ENCODE data around the gene SPEN. TPM values are rescaled to one million over a fixed set of nuclear protein-coding genes. Genes with fewer than 3 reads are reported as not detected.

The SPEN gene
- polyA plus RNA-seq, 1 donor from 2014 or later = 7.1 TPM

- Histone ChIP-seq H3K9me2 (ENCODE audit: insufficient read depth, low read length) (no peaks in the 10 kb centered on the region), H3K9me3 (ENCODE audit: low read length) (no peaks in the 10 kb centered on the region), H3F3A (ENCODE audit: insufficient read depth, low read length, poor library complexity, severe bottlenecking) (no peaks in the 10 kb centered on the region), H4K20me1 (ENCODE audit: insufficient read depth) (no peaks in the 10 kb centered on the region), H3K27ac (ENCODE audit: low read length) (no peak overlapping the region), H3K4me3 (ENCODE audit: low read length) (no peak overlapping the region), H3K4me2 (ENCODE audit: low read length) (no peak overlapping the region), H3K79me2 (replicated peaks; ENCODE audit: insufficient read depth, low read length) (peaks cover 90% of the 10 kb centered on the region), H2AFZ (ENCODE audit: low read depth, low read length) (no peak overlapping the region), H3K36me3 (ENCODE audit: insufficient read depth, low read length) (no peaks in the 10 kb centered on the region), H3K27me3 (ENCODE audit: insufficient read depth, low read depth, low read length) (no peaks in the 10 kb centered on the region), H3K9ac (ENCODE audit: low read length) (no peak overlapping the region)
- TF ChIP-seq CTCF (IDR thresholded peaks at IDR 0.05; ENCODE audit: poor library complexity, severe bottlenecking) = no peak
- TF ChIP-seq MXI1 (conservative IDR thresholded peaks at IDR 0.05; ENCODE audit: poor library complexity, severe bottlenecking) = no peak
- no peak for TF ChIP-seq RAD21 (conservative IDR thresholded peaks at IDR 0.05)
- no peak for TF ChIP-seq EP300 (conservative IDR thresholded peaks at IDR 0.05; ENCODE audit: poor library complexity, severe bottlenecking)
- TF ChIP-seq EZH2 (IDR thresholded peaks at IDR 0.05; ENCODE audit: borderline replicate concordance, insufficient read depth, low read length, poor library complexity, severe bottlenecking) = no peak
- TF ChIP-seq POLR2AphosphoS5 (IDR thresholded peaks at IDR 0.05) = no peak
- no peak for TF ChIP-seq REST (IDR thresholded peaks at IDR 0.05; ENCODE audit: borderline replicate concordance)
- no peak for TF ChIP-seq SMC3 (conservative IDR thresholded peaks at IDR 0.05; ENCODE audit: poor library complexity)
- no peak for TF ChIP-seq TAF1 (IDR thresholded peaks at IDR 0.05; ENCODE audit: low read depth)
Measured at GRCh38 chr1:15858672-15859372, 11.3 kb downstream of the SPEN start.

GRCh38 chr1:15863156-15863901 lies 15.8 kb downstream of the SPEN start:
- no peak overlapping the region for H3K4me2 ChIP-seq (ENCODE audit: low read length)
- no peak overlapping the region for H3K27ac ChIP-seq (ENCODE audit: low read length)
- no peaks in the 10 kb centered on the region for H3F3A ChIP-seq (ENCODE audit: insufficient read depth, low read length, poor library complexity, severe bottlenecking)
- H2AFZ ChIP-seq (ENCODE audit: low read depth, low read length) = no peak overlapping the region
- peaks cover 93% of the 10 kb centered on the region for H3K79me2 ChIP-seq (replicated peaks; ENCODE audit: insufficient read depth, low read length)
- no peak overlapping the region for H3K4me3 ChIP-seq (ENCODE audit: low read length)
- no peaks in the 10 kb centered on the region for H3K9me3 ChIP-seq (ENCODE audit: low read length)
- H3K27me3 ChIP-seq (ENCODE audit: insufficient read depth, low read depth, low read length) = no peaks in the 10 kb centered on the region
- no peak for TF ChIP-seq CTCF (IDR thresholded peaks at IDR 0.05; ENCODE audit: poor library complexity, severe bottlenecking)
- no peak for TF ChIP-seq POLR2AphosphoS5 (IDR thresholded peaks at IDR 0.05)
- no peak for TF ChIP-seq EZH2 (IDR thresholded peaks at IDR 0.05; ENCODE audit: borderline replicate concordance, insufficient read depth, low read length, poor library complexity, severe bottlenecking)
- TF ChIP-seq TAF1 (IDR thresholded peaks at IDR 0.05; ENCODE audit: low read depth) = no peak
- TF ChIP-seq REST (IDR thresholded peaks at IDR 0.05; ENCODE audit: borderline replicate concordance) = no peak
- TF ChIP-seq RAD21 (conservative IDR thresholded peaks at IDR 0.05) = no peak
- no peak for TF ChIP-seq MXI1 (conservative IDR thresholded peaks at IDR 0.05; ENCODE audit: poor library complexity, severe bottlenecking)
- H4K20me1 ChIP-seq (ENCODE audit: insufficient read depth) = no peaks in the 10 kb centered on the region
- H3K9ac ChIP-seq (ENCODE audit: low read length) = no peak overlapping the region
- no peaks in the 10 kb centered on the region for H3K36me3 ChIP-seq (ENCODE audit: insufficient read depth, low read length)
- H3K9me2 ChIP-seq (ENCODE audit: insufficient read depth, low read length) = no peaks in the 10 kb centered on the region

Measured in neural cell (in vitro differentiated cells).